Activated naive CD4-positive, alpha-beta T cell treated with anti-CD3 and anti-CD28 coated beads for 36 hours (primary cell): ENCODE data around the gene IL5RA. TPM values are rescaled to one million over a fixed set of nuclear protein-coding genes. Genes with fewer than 3 reads are reported as not detected.

Experiments used
- CTCF ChIA-PET: fragments of 350-600 bp; sonication (Branson Sonifier 250); formaldehyde crosslinking; loops from one replicate; lab custom pipeline; 2021; ENCODE audit warnings: antibody characterized with exemption; lab: Charles Lee
- DNase-seq: peaks from one replicate; pipeline ENCODE4 v3.0.0-alpha.2; 2020
- H3K27ac Mint-ChIP-seq: one replicate; pipeline ENCODE4 v1.8.0; 2021; ENCODE audit warnings: mild to moderate bottlenecking, mixed read lengths
- H3K27me3 Mint-ChIP-seq: one replicate; pipeline ENCODE4 v1.8.0; 2021; ENCODE audit warnings: low read depth, mixed read lengths
- H3K36me3 Mint-ChIP-seq: one replicate; pipeline ENCODE4 v1.8.0; 2021; ENCODE audit warnings: low read depth, mixed read lengths
- H3K4me1 Mint-ChIP-seq: one replicate; pipeline ENCODE4 v1.8.0; 2021; ENCODE audit warnings: low read depth, mixed read lengths
- H3K4me3 Mint-ChIP-seq: one replicate; pipeline ENCODE4 v1.8.0; 2021; ENCODE audit warnings: mild to moderate bottlenecking, moderate library complexity, mixed read lengths
- H3K9me3 Mint-ChIP-seq: one replicate; pipeline ENCODE4 v1.8.0; 2021; ENCODE audit warnings: mixed read lengths
- intact Hi-C: fragments of 100-400 bp; cut with micrococcal nuclease; formaldehyde crosslinking; loops from one replicate; pipeline ENCODE4 v1.15.1; 2023
- total RNA-seq, 2 experiments: library from RNA; stranded (reverse); gene quantifications; one replicate each; pipeline ENCODE4 v1.2.3, GENCODE V29; 2021

IL5RA gene
- total RNA-seq, 2 experiments from 2014 or later = not detected

GRCh38 chr3:3105246-3105645 lies 4.9 kb downstream of the IL5RA start:
- DNase-seq = no peak
- Mint-ChIP-seq H3K27me3 (peaks cover 2% of the 10 kb centered on the region), H3K4me1 (peaks cover 2% of the 10 kb centered on the region), H3K27ac (no peak overlapping the region), H3K4me3 (no peak overlapping the region), H3K9me3 (no peaks in the 10 kb centered on the region), H3K36me3 (no peaks in the 10 kb centered on the region)
- CTCF ChIA-PET = no interaction called here
- intact Hi-C loops = no loop called here

- intact Hi-C loops = no loop called here
- Mint-ChIP-seq H3K4me1 (no peaks in the 10 kb centered on the region), H3K27ac (no peak overlapping the region), H3K4me3 (no peak overlapping the region), H3K27me3 (peaks cover 2% of the 10 kb centered on the region), H3K9me3 (no peaks in the 10 kb centered on the region), H3K36me3 (no peaks in the 10 kb centered on the region)
- CTCF ChIA-PET = interaction anchor here (0.9 kb wide), 1 partner anchor 23 kb away, joined by 3 read pairs; no protein-coding TSS in a partner anchor
- no peak for DNase-seq
Observed at GRCh38 chr3:3102751-3103150, 7.4 kb downstream of the IL5RA start.

- intact Hi-C loops = no loop called here
- CTCF ChIA-PET = interaction anchor here (0.6 kb wide), 1 partner anchor 8 kb away, joined by 3 read pairs; no protein-coding TSS in a partner anchor
- no peak overlapping the region for H3K4me3 Mint-ChIP-seq
- H3K27ac Mint-ChIP-seq = no peak overlapping the region
- H3K4me1 Mint-ChIP-seq = no peaks in the 10 kb centered on the region
- H3K36me3 Mint-ChIP-seq = no peaks in the 10 kb centered on the region
- peaks cover 2% of the 10 kb centered on the region for H3K27me3 Mint-ChIP-seq
- no peak for DNase-seq
- no peaks in the 10 kb centered on the region for H3K9me3 Mint-ChIP-seq
Observed at GRCh38 chr3:3101660-3102458, 8.3 kb downstream of the IL5RA start.

DNA sequence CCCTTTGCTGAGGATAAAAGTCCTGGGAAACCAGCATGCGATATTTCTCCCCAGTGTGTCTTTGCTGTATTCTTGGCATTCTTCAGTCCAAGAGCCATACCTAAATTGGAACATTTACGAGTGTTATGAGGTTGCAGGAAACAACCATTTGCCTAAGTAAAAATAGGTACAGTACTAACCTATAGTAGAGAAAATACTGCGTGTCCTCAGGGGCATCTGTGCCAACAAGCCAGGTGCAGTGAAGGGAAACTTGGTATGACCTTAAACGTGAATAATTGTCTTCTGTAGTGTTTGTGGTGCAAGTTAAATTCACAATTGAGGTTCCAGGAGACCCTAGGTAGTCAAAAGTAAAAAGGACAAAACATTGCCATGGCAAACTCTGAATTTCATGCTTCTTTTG lies 12.2 kb downstream of the IL5RA start:
- CTCF ChIA-PET = no interaction called here
- H3K27ac Mint-ChIP-seq = no peak overlapping the region
- H3K36me3 Mint-ChIP-seq = no peaks in the 10 kb centered on the region
- no peak for DNase-seq
- H3K4me1 Mint-ChIP-seq = no peaks in the 10 kb centered on the region
- intact Hi-C loops = no loop called here
- H3K27me3 Mint-ChIP-seq = peaks cover 2% of the 10 kb centered on the region
- no peaks in the 10 kb centered on the region for H3K9me3 Mint-ChIP-seq
- no peak overlapping the region for H3K4me3 Mint-ChIP-seq

GRCh38 chr3:3089017-3089416 lies 21.2 kb downstream of the IL5RA start:
- Mint-ChIP-seq H3K27ac (no peak overlapping the region), H3K4me1 (no peaks in the 10 kb centered on the region), H3K36me3 (no peaks in the 10 kb centered on the region), H3K27me3 (no peaks in the 10 kb centered on the region), H3K9me3 (no peaks in the 10 kb centered on the region), H3K4me3 (no peak overlapping the region)
- intact Hi-C loops = no loop called here
- no peak for DNase-seq
- CTCF ChIA-PET = no interaction called here

DNA sequence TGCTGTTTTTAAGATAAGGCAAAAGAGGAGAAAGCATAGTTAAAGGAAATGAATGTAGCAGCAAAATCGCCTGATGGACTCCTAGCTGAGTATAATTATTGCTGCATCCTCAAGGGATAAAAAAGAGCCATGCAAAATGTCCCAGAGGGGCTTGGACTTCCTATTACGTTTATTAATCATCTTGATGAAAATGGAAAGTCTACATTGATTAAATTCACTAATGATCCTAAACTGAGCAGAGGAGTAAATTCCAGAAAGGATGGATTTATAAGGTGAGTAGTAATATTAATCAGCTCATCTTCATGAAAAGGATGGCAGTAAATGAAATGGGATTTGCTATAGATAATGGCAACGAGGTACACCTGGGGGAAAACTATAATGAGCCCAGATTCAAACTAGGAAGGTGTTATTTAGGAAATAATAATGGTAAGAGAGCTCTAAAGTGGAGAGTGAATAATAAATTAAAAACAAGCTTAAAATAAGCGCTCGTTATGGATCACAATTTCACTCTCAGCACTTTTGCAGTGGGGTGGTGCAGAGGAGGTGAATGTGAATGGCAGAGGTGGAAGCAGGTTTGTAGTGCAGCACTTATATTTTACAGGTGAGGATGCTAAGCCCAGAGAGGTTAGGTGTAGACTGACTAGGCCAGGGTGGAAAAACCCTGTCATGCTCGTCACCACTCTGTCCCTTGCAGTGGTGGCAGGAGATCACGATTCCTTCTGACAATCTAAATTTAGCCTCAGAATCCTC lies 22.3 kb downstream of the IL5RA start:
- Mint-ChIP-seq H3K36me3 (no peaks in the 10 kb centered on the region), H3K27ac (no peak overlapping the region), H3K9me3 (no peaks in the 10 kb centered on the region), H3K4me1 (no peaks in the 10 kb centered on the region), H3K27me3 (no peaks in the 10 kb centered on the region), H3K4me3 (no peak overlapping the region)
- CTCF ChIA-PET = no interaction called here
- intact Hi-C loops = no loop called here
- no peak for DNase-seq

GRCh38 chr3:3087279-3087678 lies 22.9 kb downstream of the IL5RA start:
- H3K4me1 Mint-ChIP-seq = no peaks in the 10 kb centered on the region
- no peak overlapping the region for H3K4me3 Mint-ChIP-seq
- no peaks in the 10 kb centered on the region for H3K9me3 Mint-ChIP-seq
- H3K27me3 Mint-ChIP-seq = no peaks in the 10 kb centered on the region
- H3K36me3 Mint-ChIP-seq = no peaks in the 10 kb centered on the region
- no peak overlapping the region for H3K27ac Mint-ChIP-seq
- CTCF ChIA-PET = no interaction called here
- intact Hi-C loops = no loop called here
- DNase-seq = no peak

DNA sequence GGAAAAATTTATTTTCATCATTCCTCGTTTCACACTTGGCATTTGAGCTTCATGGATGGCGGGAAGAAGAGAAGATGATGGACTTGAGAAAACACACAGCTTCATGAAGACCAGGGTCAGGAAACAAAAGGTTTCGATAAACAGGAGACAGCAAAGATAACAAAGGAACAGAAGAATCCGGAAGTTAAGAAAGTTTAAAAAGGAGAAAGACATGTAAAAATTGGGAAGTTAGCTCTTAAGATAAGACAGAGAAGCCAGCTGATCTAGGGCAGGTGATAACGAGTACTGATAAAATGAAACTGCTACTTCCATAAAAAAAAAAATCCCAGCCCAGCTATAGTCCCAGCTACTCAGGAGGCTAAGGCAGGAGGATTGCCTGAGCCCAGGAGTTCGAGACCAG lies 23.9 kb downstream of the IL5RA start:
- intact Hi-C loops = no loop called here
- DNase-seq = no peak
- CTCF ChIA-PET = no interaction called here
- Mint-ChIP-seq H3K4me3 (no peak overlapping the region), H3K4me1 (no peaks in the 10 kb centered on the region), H3K9me3 (no peaks in the 10 kb centered on the region), H3K36me3 (no peaks in the 10 kb centered on the region), H3K27me3 (no peaks in the 10 kb centered on the region), H3K27ac (no peak overlapping the region)

GRCh38 chr3:3085782-3086181 lies 24.4 kb downstream of the IL5RA start:
- H3K27ac Mint-ChIP-seq = no peak overlapping the region
- no peaks in the 10 kb centered on the region for H3K4me1 Mint-ChIP-seq
- H3K36me3 Mint-ChIP-seq = no peaks in the 10 kb centered on the region
- no peak overlapping the region for H3K4me3 Mint-ChIP-seq
- DNase-seq = no peak
- CTCF ChIA-PET = interaction anchor here (0.9 to 1.5 kb wide), 2 partner anchors 10 to 41 kb away, joined by 3 to 4 read pairs; no protein-coding TSS in a partner anchor
- H3K27me3 Mint-ChIP-seq = no peaks in the 10 kb centered on the region
- intact Hi-C loops = no loop called here
- no peaks in the 10 kb centered on the region for H3K9me3 Mint-ChIP-seq

GRCh38 chr3:3084890-3085289 lies 25.3 kb downstream of the IL5RA start:
- no peak for DNase-seq
- intact Hi-C loops = no loop called here
- no peak overlapping the region for H3K4me3 Mint-ChIP-seq
- H3K27me3 Mint-ChIP-seq = no peaks in the 10 kb centered on the region
- no peak overlapping the region for H3K27ac Mint-ChIP-seq
- no peaks in the 10 kb centered on the region for H3K4me1 Mint-ChIP-seq
- no peaks in the 10 kb centered on the region for H3K36me3 Mint-ChIP-seq
- no peaks in the 10 kb centered on the region for H3K9me3 Mint-ChIP-seq
- CTCF ChIA-PET = interaction anchor here (0.9 to 1.5 kb wide), 2 partner anchors 9 to 40 kb away, joined by 3 to 4 read pairs; no protein-coding TSS in a partner anchor

GRCh38 chr3:3082234-3082924 lies 27.8 kb downstream of the IL5RA start:
- Mint-ChIP-seq H3K27ac (no peak overlapping the region), H3K36me3 (no peaks in the 10 kb centered on the region), H3K27me3 (no peaks in the 10 kb centered on the region), H3K4me1 (no peaks in the 10 kb centered on the region), H3K4me3 (no peak overlapping the region), H3K9me3 (no peaks in the 10 kb centered on the region)
- CTCF ChIA-PET = interaction anchor here (0.6 kb wide), 1 partner anchor 135 kb away, joined by 3 read pairs; no protein-coding TSS in a partner anchor
- DNase-seq = no peak
- intact Hi-C loops = no loop called here
